Activated CD4-positive, alpha-beta memory T cell treated with anti-CD3 and anti-CD28 coated beads for 36 hours (primary cell): ENCODE data around the gene TEX26. TPM values are rescaled to one million over a fixed set of nuclear protein-coding genes. Genes with fewer than 3 reads are reported as not detected.

Source experiments
- CTCF ChIA-PET: fragments of 350-600 bp; sonication (Branson Sonifier 250); formaldehyde crosslinking; loops from one replicate; lab custom pipeline; 2021; ENCODE audit warnings: antibody characterized with exemption, inconsistent platforms; lab: Charles Lee
- POLR2A ChIA-PET: fragments of 350-600 bp; sonication (Branson Sonifier 250); formaldehyde crosslinking; loops from one replicate; lab custom pipeline; 2021; ENCODE audit warnings: antibody characterized with exemption; lab: Charles Lee
- DNase-seq: peaks from one replicate; pipeline ENCODE4 v3.0.0-alpha.2; 2020
- H3K27ac Mint-ChIP-seq: one replicate; pipeline ENCODE4 v1.8.0; 2021; ENCODE audit warnings: mixed read lengths
- H3K27me3 Mint-ChIP-seq: one replicate; pipeline ENCODE4 v1.8.0; 2021; ENCODE audit warnings: mixed read lengths
- H3K36me3 Mint-ChIP-seq: one replicate; pipeline ENCODE4 v1.8.0; 2021; ENCODE audit warnings: mixed read lengths
- H3K4me1 Mint-ChIP-seq: one replicate; pipeline ENCODE4 v1.8.0; 2021; ENCODE audit warnings: low read depth, mixed read lengths
- H3K4me3 Mint-ChIP-seq: one replicate; pipeline ENCODE4 v1.8.0; 2021; ENCODE audit warnings: mild to moderate bottlenecking, mixed read lengths
- H3K9me3 Mint-ChIP-seq: one replicate; pipeline ENCODE4 v1.8.0; 2021; ENCODE audit warnings: mixed read lengths
- intact Hi-C: fragments of 100-400 bp; cut with micrococcal nuclease; formaldehyde crosslinking; loops from one replicate; pipeline ENCODE4 v1.15.1; 2023
- total RNA-seq, 2 experiments: library from RNA; stranded (reverse); gene quantifications; one replicate each; pipeline ENCODE4 v1.2.3, GENCODE V29; 2021

The TEX26 gene
- total RNA-seq, 2 experiments from 2014 or later, result not detected

DNA sequence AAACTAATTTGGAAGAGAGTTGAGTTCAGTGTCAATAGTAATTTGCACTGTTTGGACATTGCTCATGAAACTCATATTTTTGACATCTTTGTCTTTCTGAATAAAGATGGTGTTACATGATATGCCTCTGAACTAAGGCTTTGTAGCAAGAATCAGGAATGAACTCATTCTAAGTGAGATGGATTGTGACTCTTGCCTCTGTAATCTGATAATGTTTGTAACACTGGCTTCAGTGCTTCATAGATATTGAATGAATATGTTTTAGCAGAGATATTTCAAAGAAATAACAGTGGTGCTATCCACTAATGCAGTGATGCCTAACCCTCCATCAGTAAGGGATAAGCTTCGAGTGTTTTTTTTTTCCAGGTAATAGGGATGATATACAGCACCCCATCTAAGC lies 32.9 kb downstream of the TEX26 start:
- POLR2A ChIA-PET, result no interaction called here

GRCh38 chr13:30966101-30966500 lies 33.6 kb downstream of the TEX26 start:
- CTCF ChIA-PET, result no interaction called here
- POLR2A ChIA-PET, result no interaction called here
- intact Hi-C loops, result no loop called here
- H3K27ac Mint-ChIP-seq, result no peak overlapping the region
- H3K4me1 Mint-ChIP-seq, result no peaks in the 10 kb centered on the region
- peaks cover 31% of the 10 kb centered on the region for H3K27me3 Mint-ChIP-seq
- no peaks in the 10 kb centered on the region for H3K9me3 Mint-ChIP-seq
- no peak for DNase-seq
- no peaks in the 10 kb centered on the region for H3K36me3 Mint-ChIP-seq
- H3K4me3 Mint-ChIP-seq, result no peak overlapping the region

More for the DNA sequence above, 32.9 kb downstream of the TEX26 start:
- CTCF ChIA-PET, result no interaction called here
- H3K27me3 Mint-ChIP-seq, result peaks cover 30% of the 10 kb centered on the region
- intact Hi-C loops, result no loop called here
- DNase-seq, result no peak
- no peaks in the 10 kb centered on the region for H3K9me3 Mint-ChIP-seq
- H3K4me1 Mint-ChIP-seq, result no peaks in the 10 kb centered on the region
- H3K36me3 Mint-ChIP-seq, result no peaks in the 10 kb centered on the region
- no peak overlapping the region for H3K4me3 Mint-ChIP-seq
- no peak overlapping the region for H3K27ac Mint-ChIP-seq

- H3K36me3 Mint-ChIP-seq, result no peaks in the 10 kb centered on the region
- no peaks in the 10 kb centered on the region for H3K9me3 Mint-ChIP-seq
- H3K27me3 Mint-ChIP-seq, result peaks cover 26% of the 10 kb centered on the region
- no peak overlapping the region for H3K27ac Mint-ChIP-seq
- no peak for DNase-seq
- no peak overlapping the region for H3K4me3 Mint-ChIP-seq
- no peaks in the 10 kb centered on the region for H3K4me1 Mint-ChIP-seq
- CTCF ChIA-PET, result interaction anchor here (0.9 to 4.3 kb wide), 2 partner anchors 11 to 76 kb away, joined by 3 to 38 read pairs; no protein-coding TSS in a partner anchor
- intact Hi-C loops, result no loop called here
- POLR2A ChIA-PET, result no interaction called here
Observed at GRCh38 chr13:30968846-30969245, 36.4 kb downstream of the TEX26 start.

GRCh38 chr13:30971575-30971974 lies 39.1 kb downstream of the TEX26 start:
- intact Hi-C loops, result loop anchor here (10.0 kb wide), 1 partner anchor 453 kb away; no protein-coding TSS in a partner anchor
- H3K27me3 Mint-ChIP-seq, result peaks cover 14% of the 10 kb centered on the region
- H3K4me1 Mint-ChIP-seq, result no peaks in the 10 kb centered on the region
- DNase-seq, result no peak
- POLR2A ChIA-PET, result no interaction called here
- no peak overlapping the region for H3K27ac Mint-ChIP-seq
- H3K4me3 Mint-ChIP-seq, result no peak overlapping the region
- H3K36me3 Mint-ChIP-seq, result no peaks in the 10 kb centered on the region
- H3K9me3 Mint-ChIP-seq, result no peaks in the 10 kb centered on the region
- CTCF ChIA-PET, result interaction anchor here (4.3 kb wide), 1 partner anchor 8 kb away, joined by 38 read pairs; no protein-coding TSS in a partner anchor

- no peak overlapping the region for H3K4me3 Mint-ChIP-seq
- H3K9me3 Mint-ChIP-seq, result no peaks in the 10 kb centered on the region
- H3K36me3 Mint-ChIP-seq, result no peaks in the 10 kb centered on the region
- ChIA-PET POLR2A (no interaction called here), CTCF (interaction anchor here (0.6 to 0.8 kb wide), 2 partner anchors 72 to 337 kb away, joined by 3 read pairs; no protein-coding TSS in a partner anchor)
- no peaks in the 10 kb centered on the region for H3K4me1 Mint-ChIP-seq
- intact Hi-C loops, result loop anchor here (10.0 kb wide), 1 partner anchor 452 kb away; no protein-coding TSS in a partner anchor
- no peak overlapping the region for H3K27ac Mint-ChIP-seq
- DNase-seq, result no peak
- peaks cover 11% of the 10 kb centered on the region for H3K27me3 Mint-ChIP-seq
Observed at GRCh38 chr13:30972888-30973377, 40.5 kb downstream of the TEX26 start.

GRCh38 chr13:30974350-30974749 lies 41.9 kb downstream of the TEX26 start:
- ChIA-PET POLR2A (no interaction called here), CTCF (no interaction called here)
- intact Hi-C loops, result loop anchor here (10.0 kb wide), 1 partner anchor 450 kb away; no protein-coding TSS in a partner anchor
- DNase-seq, result no peak
- Mint-ChIP-seq H3K27ac (no peak overlapping the region), H3K4me1 (no peaks in the 10 kb centered on the region), H3K9me3 (no peaks in the 10 kb centered on the region), H3K27me3 (peaks cover 11% of the 10 kb centered on the region), H3K36me3 (no peaks in the 10 kb centered on the region), H3K4me3 (no peak overlapping the region)

GRCh38 chr13:30976025-30976424 lies 43.6 kb downstream of the TEX26 start:
- intact Hi-C loops, result loop anchor here (10.0 kb wide), 1 partner anchor 449 kb away; no protein-coding TSS in a partner anchor
- ChIA-PET CTCF (interaction anchor here (5.1 kb wide), 1 partner anchor 68 kb away, joined by 44 read pairs; no protein-coding TSS in a partner anchor), POLR2A (no interaction called here)
- no peaks in the 10 kb centered on the region for H3K4me1 Mint-ChIP-seq
- H3K9me3 Mint-ChIP-seq, result no peaks in the 10 kb centered on the region
- no peak for DNase-seq
- H3K27ac Mint-ChIP-seq, result no peak overlapping the region
- no peaks in the 10 kb centered on the region for H3K36me3 Mint-ChIP-seq
- H3K4me3 Mint-ChIP-seq, result no peak overlapping the region
- peaks cover 10% of the 10 kb centered on the region for H3K27me3 Mint-ChIP-seq

DNA sequence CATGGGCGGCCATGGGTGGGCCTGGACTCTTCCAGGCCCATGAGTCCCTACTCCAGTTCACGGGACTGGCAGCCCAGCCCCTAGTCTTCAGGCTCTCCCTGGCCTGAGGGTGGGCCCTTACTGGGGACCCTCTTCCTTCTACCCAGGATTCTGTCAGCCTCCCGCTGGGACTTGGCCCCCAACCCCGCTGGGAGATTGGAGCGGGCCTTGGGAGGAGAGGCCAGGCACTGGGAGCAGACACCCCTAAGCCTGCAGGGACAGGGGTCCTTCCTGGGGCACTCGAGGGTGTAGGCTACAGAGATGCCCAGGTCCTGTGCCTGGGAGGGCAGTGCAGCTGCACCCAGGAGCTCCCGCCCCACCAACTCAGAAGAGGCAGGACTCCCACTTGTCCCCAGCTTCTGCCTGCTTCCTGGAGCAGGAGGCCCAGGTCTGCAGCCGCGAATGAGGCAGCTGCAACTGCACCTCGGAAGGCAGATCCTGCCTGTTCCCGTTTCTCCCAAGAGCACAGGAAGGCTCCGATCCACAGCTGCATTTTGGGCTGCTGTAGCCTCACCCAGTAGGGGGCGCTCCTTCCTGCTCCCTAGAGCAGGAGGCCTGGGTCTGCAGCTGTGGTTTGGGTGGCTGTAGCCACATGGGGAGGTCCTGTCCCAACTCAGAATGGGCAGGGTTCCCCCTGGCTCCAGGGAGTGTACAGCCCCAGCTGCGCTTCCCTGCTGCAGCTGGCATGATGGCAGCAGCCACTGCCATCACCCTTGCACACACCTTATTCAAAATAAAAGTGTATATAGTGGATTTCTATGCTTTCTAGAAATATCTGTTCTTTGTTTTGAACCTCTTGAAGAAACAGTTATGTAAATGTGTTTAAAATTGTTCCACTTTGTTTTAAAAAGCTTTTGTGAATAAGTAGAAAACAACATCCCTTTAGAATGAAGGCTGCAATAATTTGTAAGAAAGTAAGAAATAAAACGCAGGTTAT lies 46.8 kb downstream of the TEX26 start:
- H3K27me3 Mint-ChIP-seq, result peaks cover 7% of the 10 kb centered on the region
- H3K4me3 Mint-ChIP-seq, result no peak overlapping the region
- ChIA-PET POLR2A (no interaction called here), CTCF (interaction anchor here (0.5 to 5.1 kb wide), 28 partner anchors 9 to 396 kb away, joined by 3 to 44 read pairs (median 4); no protein-coding TSS in a partner anchor)
- H3K27ac Mint-ChIP-seq, result no peak overlapping the region
- intact Hi-C loops, result loop anchor here (1.0 to 10.0 kb wide), 2 partner anchors 65 to 446 kb away; no protein-coding TSS in a partner anchor
- H3K4me1 Mint-ChIP-seq, result no peaks in the 10 kb centered on the region
- H3K9me3 Mint-ChIP-seq, result no peaks in the 10 kb centered on the region
- H3K36me3 Mint-ChIP-seq, result no peaks in the 10 kb centered on the region
- DNase-seq, result peak; percentile 57

- Mint-ChIP-seq H3K27ac (no peak overlapping the region), H3K4me1 (peaks cover 4% of the 10 kb centered on the region), H3K9me3 (no peaks in the 10 kb centered on the region), H3K4me3 (no peak overlapping the region), H3K27me3 (peaks cover 7% of the 10 kb centered on the region), H3K36me3 (no peaks in the 10 kb centered on the region)
- CTCF ChIA-PET, result interaction anchor here (1.9 kb wide), 1 partner anchor 62 kb away, joined by 6 read pairs; no protein-coding TSS in a partner anchor
- intact Hi-C loops, result no loop called here
- no peak for DNase-seq
- POLR2A ChIA-PET, result no interaction called here
Observed at GRCh38 chr13:30982506-30982905, 50.0 kb downstream of the TEX26 start.

DNA sequence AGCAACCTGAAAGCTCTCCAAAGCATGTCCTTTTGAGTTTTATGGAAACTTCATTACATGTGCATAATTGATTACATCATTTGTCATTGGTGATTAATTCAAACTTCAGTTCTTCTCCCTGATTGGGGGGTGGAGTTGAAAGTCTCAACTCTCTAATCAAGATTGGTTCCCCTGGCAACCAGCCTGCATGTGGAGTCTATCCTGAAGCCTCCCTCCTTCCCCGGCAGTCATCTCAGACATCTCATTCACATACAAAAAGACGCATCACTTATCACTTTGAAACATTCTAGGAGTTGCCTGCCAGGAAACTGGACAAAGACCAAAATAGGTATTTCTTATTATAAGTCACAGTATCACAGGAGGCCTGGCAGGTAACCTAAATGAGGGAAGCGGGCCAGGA lies 50.5 kb downstream of the TEX26 start:
- Mint-ChIP-seq H3K27ac (no peak overlapping the region), H3K4me3 (no peak overlapping the region), H3K4me1 (peaks cover 4% of the 10 kb centered on the region), H3K36me3 (no peaks in the 10 kb centered on the region), H3K9me3 (no peaks in the 10 kb centered on the region), H3K27me3 (peaks cover 7% of the 10 kb centered on the region)
- CTCF ChIA-PET, result no interaction called here
- no peak for DNase-seq
- intact Hi-C loops, result no loop called here
- POLR2A ChIA-PET, result no interaction called here

DNA sequence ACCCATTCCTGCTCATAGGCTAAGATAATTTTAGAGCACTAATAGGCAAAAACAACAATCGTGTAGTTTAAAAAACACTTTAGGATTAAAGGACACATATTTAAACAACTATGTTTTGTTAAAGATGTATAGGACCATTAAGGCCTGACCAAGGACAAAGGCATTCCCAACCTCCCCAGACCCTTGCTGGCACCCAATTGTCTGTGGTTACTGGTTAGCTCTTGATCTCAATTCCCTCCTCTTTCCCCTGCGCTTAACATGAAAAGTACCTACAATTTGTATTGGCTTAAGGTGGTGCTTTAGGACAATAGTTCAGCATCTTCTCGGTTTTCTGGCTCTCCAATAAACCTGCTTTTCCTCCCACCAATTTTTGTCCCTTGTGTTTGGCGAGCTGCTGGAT lies 51.0 kb downstream of the TEX26 start:
- Mint-ChIP-seq H3K27me3 (peaks cover 7% of the 10 kb centered on the region), H3K27ac (no peak overlapping the region), H3K9me3 (no peaks in the 10 kb centered on the region), H3K4me3 (no peak overlapping the region), H3K36me3 (no peaks in the 10 kb centered on the region), H3K4me1 (peaks cover 4% of the 10 kb centered on the region)
- POLR2A ChIA-PET, result no interaction called here
- no peak for DNase-seq
- intact Hi-C loops, result no loop called here
- CTCF ChIA-PET, result no interaction called here

GRCh38 chr13:30984620-30985019 lies 52.2 kb downstream of the TEX26 start:
- Mint-ChIP-seq H3K4me1 (peaks cover 4% of the 10 kb centered on the region), H3K27ac (no peak overlapping the region), H3K9me3 (no peaks in the 10 kb centered on the region), H3K27me3 (peaks cover 6% of the 10 kb centered on the region), H3K36me3 (no peaks in the 10 kb centered on the region), H3K4me3 (no peak overlapping the region)
- intact Hi-C loops, result no loop called here
- no peak for DNase-seq
- ChIA-PET POLR2A (no interaction called here), CTCF (interaction anchor here (1.0 kb wide), 1 partner anchor 60 kb away, joined by 4 read pairs; no protein-coding TSS in a partner anchor)
